GM19328 (cell line): ENCODE results near the gene KRTAP19-2.
"Not testable (repeated sequence)": the region's sequence is repeated elsewhere in the genome, so short reads cannot be mapped to it uniquely, and the experiment has no call there.

ENCODE experiments used
- ATAC-seq: cut with Tn5 transposase; IDR thresholded peaks from one replicate; pipeline ENCODE4 v1.9.1; 2021; ENCODE audit warnings: mild to moderate bottlenecking, moderate library complexity; ENCODE audit not compliant: unreplicated experiment

The KRTAP19-2 gene

GRCh38 chr21:30487336-30487735, at the start of gene KRTAP19-2:
Gene KRTAP19-2, minus strand, starts transcription at chr21:30487436. Its CDS starts 88 bp downstream, at chr21:30487348.
- no peak for ATAC-seq

- ATAC-seq = no peak
These were observed 31.6 kb upstream of the KRTAP19-2 start for GRCh38 chr21:30518876-30519275.

GRCh38 chr21:30515681-30516080, 28.4 kb upstream of the KRTAP19-2 start:
- ATAC-seq = no peak

GRCh38 chr21:30505621-30506205, 18.5 kb upstream of the KRTAP19-2 start:
- not testable (repeated sequence) for ATAC-seq

- ATAC-seq = no peak
These were observed 14.8 kb upstream of the KRTAP19-2 start, which contains the start of gene KRTAP19-5 for GRCh38 chr21:30502041-30502440. Gene KRTAP19-5, minus strand, starts transcription at chr21:30502141. Its CDS starts 51 bp downstream, at chr21:30502090.

- no peak for ATAC-seq
These were observed 9.8 kb upstream of the KRTAP19-2 start, which contains the start of gene KRTAP19-4 for GRCh38 chr21:30497065-30497464. Gene KRTAP19-4, minus strand, starts transcription at chr21:30497165. Its CDS starts 55 bp downstream, at chr21:30497110.

- no peak for ATAC-seq
These were observed 4.8 kb upstream of the KRTAP19-2 start, which contains the start of gene KRTAP19-3 for GRCh38 chr21:30491963-30492428. Gene KRTAP19-3, minus strand, starts transcription at chr21:30492013. Its CDS starts 56 bp downstream, at chr21:30491957.

GRCh38 chr21:30486180-30486579, 1.1 kb downstream of the KRTAP19-2 start:
- no peak for ATAC-seq

- ATAC-seq = no peak
These were observed 5.1 kb downstream of the KRTAP19-2 start for GRCh38 chr21:30482130-30482529.

- no peak for ATAC-seq
These were observed 7.1 kb downstream of the KRTAP19-2 start, which contains the start of gene KRTAP19-1 for GRCh38 chr21:30480145-30480544. Gene KRTAP19-1, minus strand, starts transcription at chr21:30480367. Its CDS starts 50 bp downstream, at chr21:30480317.

- no peak for ATAC-seq
These were observed 8.0 kb downstream of the KRTAP19-2 start for GRCh38 chr21:30479259-30479658.

- ATAC-seq = no peak
These were observed 9.2 kb downstream of the KRTAP19-2 start for GRCh38 chr21:30478004-30478403.

GRCh38 chr21:30468900-30469714, 18.1 kb downstream of the KRTAP19-2 start:
- ATAC-seq = no peak

- no peak for ATAC-seq
These were observed 23.5 kb downstream of the KRTAP19-2 start for GRCh38 chr21:30463713-30464112.

GRCh38 chr21:30448514-30448913, 38.7 kb downstream of the KRTAP19-2 start:
- no peak for ATAC-seq

GRCh38 chr21:30447056-30447455, 40.2 kb downstream of the KRTAP19-2 start:
- no peak for ATAC-seq

GRCh38 chr21:30444204-30444603, 43.0 kb downstream of the KRTAP19-2 start:
- ATAC-seq = no peak

GRCh38 chr21:30443226-30443625, 44.0 kb downstream of the KRTAP19-2 start:
- no peak for ATAC-seq

- no peak for ATAC-seq
These were observed 47.3 kb downstream of the KRTAP19-2 start, which contains the start of gene KRTAP15-1 for GRCh38 chr21:30439975-30440374. Gene KRTAP15-1, plus strand, starts transcription at chr21:30440275. Its CDS starts 53 bp downstream, at chr21:30440328.
